Epithelial cell of esophagus (primary cell): ENCODE results near the gene UQCRH.

ENCODE experiments used
- DNase-seq: peaks from one replicate; pipeline ENCODE4 v3.0.0; 2010; ENCODE audit warnings: low read depth
- H3K4me3 ChIP-seq: 2 replicates; pipeline ENCODE4 v1.5.1; 2011; ENCODE audit warnings: mild to moderate bottlenecking, low read length, control low read depth
- CTCF ChIP-seq: IDR thresholded peaks from 2 replicates; pipeline ENCODE4 v1.5.1; 2011; ENCODE audit warnings: low read depth, mild to moderate bottlenecking, low read length, control low read depth, inconsistent platforms; ENCODE audit not compliant: insufficient read depth; ENCODE audit errors: missing control alignments

The UQCRH gene

GRCh38 chr1:46284058-46284457 lies 19.4 kb upstream of the UQCRH start:
- no peak for TF ChIP-seq CTCF
- DNase-seq = no peak
- no peak overlapping the region for H3K4me3 ChIP-seq

- DNase-seq = peak; percentile 31
- no peak for TF ChIP-seq CTCF
- H3K4me3 ChIP-seq = no peak overlapping the region
Observed at GRCh38 chr1:46284597-46285564, 18.6 kb upstream of the UQCRH start.

GRCh38 chr1:46285730-46286477 lies 17.6 kb upstream of the UQCRH start:
- DNase-seq = no peak
- TF ChIP-seq CTCF = no peak
- no peak overlapping the region for H3K4me3 ChIP-seq

- no peak overlapping the region for H3K4me3 ChIP-seq
- TF ChIP-seq CTCF = no peak
- peak; percentile 81 for DNase-seq
Observed at GRCh38 chr1:46288485-46289133, 14.9 kb upstream of the UQCRH start.

GRCh38 chr1:46289134-46289494 lies 14.4 kb upstream of the UQCRH start:
- TF ChIP-seq CTCF = no peak
- DNase-seq = no peak
- no peak overlapping the region for H3K4me3 ChIP-seq

- TF ChIP-seq CTCF = no peak
- no peak overlapping the region for H3K4me3 ChIP-seq
- DNase-seq = no peak
Observed at GRCh38 chr1:46289976-46290375, 13.5 kb upstream of the UQCRH start.
